ENCODE measurements around the gene CBARP.

Gene CBARP

GRCh38 chr19:1249298-1249989 is 11.6 kb upstream of the CBARP start (continued):
- TF ChIP-seq ZBTB10 (tag by site-specific recombination; IDR thresholded peaks at IDR 0.05) (peak; percentile 55), ZNF521 (tag by site-specific recombination; IDR thresholded peaks at IDR 0.05) (no peak), ZNF146 (tag by site-specific recombination; IDR thresholded peaks at IDR 0.05) (no peak), PATZ1 (tag by site-specific recombination; IDR thresholded peaks at IDR 0.05) (0 out of 2 replicates have a peak, but pooled peaks have one; percentile 84), ZNF398 (tag by site-specific recombination; IDR thresholded peaks at IDR 0.05) (peak; percentile 80), ZNF223 (tag by site-specific recombination; IDR thresholded peaks at IDR 0.05) (no peak), ZNF211 (tag by site-specific recombination; IDR thresholded peaks at IDR 0.05; ENCODE audit: low read depth) (no peak), ZNF626 (tag by site-specific recombination; IDR thresholded peaks at IDR 0.05) (no peak), REPIN1 (tag by site-specific recombination; IDR thresholded peaks at IDR 0.05; ENCODE audit: low read depth) (no peak), ZNF37A (tag by site-specific recombination; IDR thresholded peaks at IDR 0.05) (no peak), ZNF785 (tag by site-specific recombination; IDR thresholded peaks at IDR 0.05) (no peak), ZNF202 (tag by site-specific recombination; IDR thresholded peaks at IDR 0.05; ENCODE audit: borderline replicate concordance) (no peak), ZNF624 (tag by site-specific recombination; IDR thresholded peaks at IDR 0.05) (no peak), ZNF221 (tag by site-specific recombination; IDR thresholded peaks at IDR 0.05; ENCODE audit: borderline replicate concordance) (no peak), ZNF138 (tag by site-specific recombination; IDR thresholded peaks at IDR 0.05; ENCODE audit: borderline replicate concordance) (no peak), ZNF585B (tag by site-specific recombination; IDR thresholded peaks at IDR 0.05) (no peak), AEBP2 (tag by site-specific recombination; IDR thresholded peaks at IDR 0.05; ENCODE audit: borderline replicate concordance) (no peak), ZNF530 (tag by site-specific recombination; IDR thresholded peaks at IDR 0.05; ENCODE audit: low read depth) (no peak), ZBTB17 (tag by site-specific recombination; IDR thresholded peaks at IDR 0.05) (no peak), SALL2 (tag by site-specific recombination; IDR thresholded peaks at IDR 0.05; ENCODE audit: borderline replicate concordance) (no peak), ZNF239 (tag by site-specific recombination; IDR thresholded peaks at IDR 0.05) (no peak), ZNF266 (tag by site-specific recombination; IDR thresholded peaks at IDR 0.05; ENCODE audit: low read depth) (no peak), YY1 (tag by site-specific recombination; IDR thresholded peaks at IDR 0.05) (no peak), ZNF645 (tag by site-specific recombination; IDR thresholded peaks at IDR 0.05) (no peak), ZNF148 (tag by site-specific recombination; IDR thresholded peaks at IDR 0.05; ENCODE audit: borderline replicate concordance) (no peak), MEIS1 (CRISPR knock-in tag; IDR thresholded peaks at IDR 0.05; ENCODE audit: borderline replicate concordance) (no peak)

Measured in HEK293 (cell line).